H1 (cell line): ENCODE measurements around the gene BCKDHA. TPM values are rescaled to one million over a fixed set of nuclear protein-coding genes. Genes with fewer than 3 reads are reported as not detected.

Experiments used
- CTCF ChIA-PET: fragments of 300-600 bp; sonication (Branson Sonifier 250); formaldehyde crosslinking; loops from one replicate; lab custom pipeline; 2021; ENCODE audit not compliant: partially characterized antibody; lab: Charles Lee
- POLR2A ChIA-PET: fragments of 300-600 bp; sonication (Branson Sonifier 250); formaldehyde crosslinking; loops from one replicate; lab custom pipeline; 2021; ENCODE audit warnings: inconsistent platforms; ENCODE audit not compliant: partially characterized antibody; lab: Charles Lee
- DNase-seq, 2 experiments: peaks; one replicate each; pipeline versions ENCODE4 v3.0.0 to v3.0.0-alpha.2; 2010 to 2022; ENCODE audit warnings: low spot score in 2 of 2, low read depth in 1 of 2, mixed read lengths in 1 of 2
- FAIRE-seq: peaks from 2 replicates; lab custom pipeline; 2011; peaks lifted over from hg19 to GRCh38; lab: Jason Lieb, UNC
- H2AFZ ChIP-seq: 2 replicates; pipeline ENCODE4 v1.8.1; 2012; ENCODE audit warnings: low read length, inconsistent platforms
- H2AK5ac ChIP-seq: 2 replicates; pipeline ENCODE4 v1.6.1; 2013; ENCODE audit warnings: low read depth, low read length
- H2BK120ac ChIP-seq: replicated peaks from 2 replicates; pipeline ENCODE3; 2013; ENCODE audit warnings: low read depth, low read length, inconsistent platforms
- H2BK12ac ChIP-seq: 2 replicates; pipeline ENCODE4 v1.6.1; 2013; ENCODE audit warnings: low read depth, low read length
- H2BK15ac ChIP-seq: 2 replicates; pipeline ENCODE4 v1.6.1; 2013; ENCODE audit warnings: low read length
- H2BK20ac ChIP-seq: 2 replicates; pipeline ENCODE4 v1.6.1; 2013; ENCODE audit warnings: low read length
- H2BK5ac ChIP-seq: 2 replicates; pipeline ENCODE4 v1.6.1; 2013; ENCODE audit warnings: low read depth, low read length
- H3K14ac ChIP-seq: 2 replicates; pipeline ENCODE4 v1.6.1; 2013; ENCODE audit warnings: inconsistent platforms; ENCODE audit not compliant: insufficient read length
- H3K18ac ChIP-seq: 2 replicates; pipeline ENCODE4 v1.6.1; 2013; ENCODE audit warnings: low read length; ENCODE audit errors: extremely low read depth
- H3K23ac ChIP-seq: 2 replicates; pipeline ENCODE4 v1.6.1; 2013; ENCODE audit warnings: inconsistent platforms; ENCODE audit not compliant: insufficient read length
- H3K23me2 ChIP-seq: 2 replicates; pipeline ENCODE4 v1.6.1; 2013; ENCODE audit warnings: low read depth, low read length
- H3K27ac ChIP-seq: 2 replicates; pipeline ENCODE4 v1.6.1; 2011; ENCODE audit warnings: low read depth, low read length, inconsistent platforms
- H3K27me3 ChIP-seq, 4 experiments: replicated peaks in 1 of 4; 1 replicate in 1 of 4; 2 replicates in 3 of 4; pipeline versions ENCODE4 v1.6.1 to v1.8.1; 2011 to 2013; ENCODE audit warnings: low read length in 3 of 4, mild to moderate bottlenecking in 3 of 4, inconsistent platforms in 2 of 4, mixed read lengths in 2 of 4, moderate library complexity in 1 of 4; ENCODE audit not compliant: control insufficient read depth in 3 of 4, insufficient read depth in 3 of 4; ENCODE audit errors: extremely low read depth in 1 of 4
- H3K36me3 ChIP-seq, 4 experiments: 2 replicates each; pipeline versions ENCODE4 v1.6.1 to v1.8.1; 2011 to 2013; ENCODE audit warnings: mild to moderate bottlenecking in 4 of 4, low read length in 3 of 4, moderate library complexity in 2 of 4, control low read depth in 1 of 4, inconsistent platforms in 1 of 4; ENCODE audit not compliant: insufficient read depth in 4 of 4, control insufficient read depth in 2 of 4
- H3K4ac ChIP-seq: replicated peaks from 2 replicates; pipeline ENCODE3; 2013; ENCODE audit warnings: low read length, low read depth, mixed read lengths, inconsistent platforms; ENCODE audit not compliant: insufficient read length
- H3K4me1 ChIP-seq, 4 experiments: replicated peaks in 1 of 4; 1 replicate in 1 of 4; 2 replicates in 3 of 4; pipeline versions ENCODE4 v1.6.1 to v1.8.1; 2011 to 2013; ENCODE audit warnings: low read length in 3 of 4, inconsistent platforms in 2 of 4, mixed read lengths in 1 of 4; ENCODE audit not compliant: insufficient read depth in 4 of 4, control insufficient read depth in 3 of 4
- H3K4me2 ChIP-seq, 2 experiments: 2 replicates each; pipeline versions ENCODE4 v1.6.1 to v1.8.1; 2011 to 2013; ENCODE audit warnings: low read depth in 2 of 2, low read length in 2 of 2, control low read depth in 1 of 2, inconsistent platforms in 1 of 2, mild to moderate bottlenecking in 1 of 2; ENCODE audit not compliant: insufficient read depth in 1 of 2
- H3K4me3 ChIP-seq, 4 experiments: fragments of 200-600, 300-600 bp in 1 of 4; sonication (generic), shearing (Covaris generic), sonication (Bioruptor Twin) in 1 of 4; 2 replicates each; pipeline versions ENCODE4 v1.5.1 to v1.8.1; 2011 to 2016; ENCODE audit warnings: low read length in 4 of 4, low read depth in 3 of 4, control low read depth in 2 of 4, inconsistent platforms in 2 of 4, mild to moderate bottlenecking in 2 of 4, mixed read lengths in 1 of 4, moderate library complexity in 1 of 4; ENCODE audit not compliant: insufficient read depth in 2 of 4; ENCODE audit errors: extremely low read depth in 1 of 4
- H3K56ac ChIP-seq: replicated peaks from 2 replicates; pipeline ENCODE3; 2013; ENCODE audit warnings: low read depth, mild to moderate bottlenecking, mixed read lengths, low read length, inconsistent platforms; ENCODE audit not compliant: insufficient read length
- H3K79me1 ChIP-seq: 2 replicates; pipeline ENCODE4 v1.6.1; 2013; ENCODE audit warnings: low read depth, low read length, control low read depth
- H3K79me2 ChIP-seq, 2 experiments: 2 replicates each; pipeline versions ENCODE4 v1.6.1 to v1.8.1; 2012 to 2013; ENCODE audit warnings: low read length in 2 of 2, mild to moderate bottlenecking in 2 of 2, inconsistent platforms in 1 of 2; ENCODE audit not compliant: insufficient read depth in 2 of 2, control insufficient read depth in 1 of 2
- H3K9ac ChIP-seq, 4 experiments: replicated peaks in 1 of 4; 1 replicate in 1 of 4; 2 replicates in 3 of 4; pipeline versions ENCODE4 v1.6.1 to v1.8.1; 2011 to 2013; ENCODE audit warnings: low read depth in 3 of 4, low read length in 3 of 4, control low read depth in 2 of 4, mild to moderate bottlenecking in 2 of 4, moderate library complexity in 2 of 4, inconsistent platforms in 1 of 4; ENCODE audit errors: extremely low read depth in 1 of 4
- H3K9me3 ChIP-seq, 2 experiments: 2 replicates each; pipeline versions ENCODE4 v1.6.1 to v1.8.1; 2012 to 2013; ENCODE audit warnings: mild to moderate bottlenecking in 2 of 2, moderate library complexity in 2 of 2, control low read depth in 1 of 2, inconsistent platforms in 1 of 2, low read depth in 1 of 2, low read length in 1 of 2, mixed read lengths in 1 of 2; ENCODE audit not compliant: insufficient read depth in 2 of 2
- H4K20me1 ChIP-seq, 2 experiments: replicated peaks in 1 of 2; 2 replicates each; pipeline versions ENCODE3 to v1.8.1; 2011 to 2013; ENCODE audit warnings: inconsistent platforms in 2 of 2, low read length in 2 of 2, mild to moderate bottlenecking in 1 of 2; ENCODE audit not compliant: insufficient read depth in 2 of 2, control insufficient read depth in 1 of 2
- H4K5ac ChIP-seq: 2 replicates; pipeline ENCODE4 v1.6.1; 2013; ENCODE audit warnings: low read length, low read depth, mixed read lengths, inconsistent platforms; ENCODE audit not compliant: insufficient read length
- H4K8ac ChIP-seq: 2 replicates; pipeline ENCODE4 v1.8.0; 2013; ENCODE audit warnings: mild to moderate bottlenecking, moderate library complexity, low read length, inconsistent platforms; ENCODE audit not compliant: insufficient read depth; ENCODE audit errors: extremely low read depth
- H4K91ac ChIP-seq: replicated peaks from 2 replicates; pipeline ENCODE3; 2013; ENCODE audit warnings: low read length, mixed read lengths, inconsistent platforms; ENCODE audit not compliant: insufficient read length
- EGR1 ChIP-seq: IDR thresholded peaks from 2 replicates; pipeline ENCODE4 v1.6.1; 2011; ENCODE audit warnings: low read depth, low read length, borderline replicate concordance
- EP300 ChIP-seq, 2 experiments: IDR thresholded peaks; 1 replicate in 1 of 2; 2 replicates in 1 of 2; pipeline ENCODE4 v1.6.1; 2011 to 2012; ENCODE audit warnings: low read depth in 2 of 2, low read length in 2 of 2, mild to moderate bottlenecking in 2 of 2, borderline replicate concordance in 1 of 2, inconsistent platforms in 1 of 2, moderate library complexity in 1 of 2
- JUN ChIP-seq: IDR thresholded peaks from 2 replicates; pipeline ENCODE4 v1.6.1; 2011; ENCODE audit warnings: low read depth, mild to moderate bottlenecking, improper control_type of control experiment, low read length
- JUND ChIP-seq: IDR thresholded peaks from 2 replicates; pipeline ENCODE4 v1.6.1; 2011; ENCODE audit warnings: mild to moderate bottlenecking, improper control_type of control experiment, low read length
- KDM4A ChIP-seq: IDR thresholded peaks from one replicate; pipeline ENCODE4 v1.7.1; 2012; ENCODE audit warnings: low read depth, mild to moderate bottlenecking, moderate library complexity, low read length, inconsistent platforms; ENCODE audit not compliant: severe bottlenecking
- POLR2AphosphoS5 ChIP-seq: IDR thresholded peaks from 2 replicates; pipeline ENCODE4 v1.6.1; 2011; ENCODE audit warnings: low read depth, low read length
- POU5F1 ChIP-seq: IDR thresholded peaks from 2 replicates; pipeline ENCODE4 v1.6.1; 2011; ENCODE audit warnings: low read depth, mild to moderate bottlenecking, low read length, moderate library complexity
- RAD21 ChIP-seq, 2 experiments: IDR thresholded peaks in 1 of 2; conservative IDR thresholded peaks in 1 of 2; 2 replicates each; pipeline ENCODE4 v1.6.1; 2011; ENCODE audit warnings: low read depth in 2 of 2, low read length in 2 of 2, improper control_type of control experiment in 1 of 2, inconsistent platforms in 1 of 2, mild to moderate bottlenecking in 1 of 2, moderate library complexity in 1 of 2
- SP2 ChIP-seq: IDR thresholded peaks from 2 replicates; pipeline ENCODE4 v1.6.1; 2012; ENCODE audit warnings: mild to moderate bottlenecking, low read length, inconsistent platforms
- TEAD4 ChIP-seq: IDR thresholded peaks from 2 replicates; pipeline ENCODE4 v1.6.1; 2012; ENCODE audit warnings: low read depth, low read length, inconsistent platforms, mixed read lengths
- WGBS, 2 experiments: shearing (Covaris generic) in 1 of 2; methylation state at CpG; one replicate each; pipeline versions ENCODE4 v1.1.6 to v1.1.7; 2013 to 2015; ENCODE audit warnings: low lambda C conversion rate in 2 of 2, mixed read lengths in 2 of 2, inconsistent platforms in 1 of 2, low coverage in 1 of 2, missing lambda C conversion rate in 1 of 2; ENCODE audit not compliant: insufficient replicate concordance in 2 of 2, insufficient coverage in 1 of 2, insufficient read length in 1 of 2; ENCODE audit errors: extremely low coverage in 1 of 2, missing lambda C conversion rate in 1 of 2; 5-methylcytosine and 5-hydroxymethylcytosine counted together
- polyA plus RNA-seq, 7 experiments: library from polyadenylated mRNA; depleted of rRNA in 3 of 7; stranded (reverse) in 5 of 7; unstranded in 2 of 7; fragments of >200 nt in 5 of 7; fragments of 200-250 nt in 2 of 7; gene quantifications; 1 replicate in 5 of 7; 2 replicates in 1 of 7; 4 replicates in 1 of 7; pipeline versions ENCODE4 v1.2.1 to v1.2.3, GENCODE V29; 2011 to 2013; ENCODE audit warnings: missing spikeins in 2 of 7, mixed read lengths in 2 of 7
- total RNA-seq: library from RNA; stranded (reverse); fragmentation: NEBNext Ultra II Directional; extraction: Animal tissue kit (Norgen Biotek cat#: 25700); gene quantifications from 2 replicates; pipeline ENCODE4 v1.2.1, GENCODE V29; 2021

The BCKDHA gene
- total and polyA plus RNA-seq, 2 of the 8 experiments (the other 6 are each of a cell fraction or from before 2014, with no cell fraction given): 14.2 to 69.6 TPM

DNA sequence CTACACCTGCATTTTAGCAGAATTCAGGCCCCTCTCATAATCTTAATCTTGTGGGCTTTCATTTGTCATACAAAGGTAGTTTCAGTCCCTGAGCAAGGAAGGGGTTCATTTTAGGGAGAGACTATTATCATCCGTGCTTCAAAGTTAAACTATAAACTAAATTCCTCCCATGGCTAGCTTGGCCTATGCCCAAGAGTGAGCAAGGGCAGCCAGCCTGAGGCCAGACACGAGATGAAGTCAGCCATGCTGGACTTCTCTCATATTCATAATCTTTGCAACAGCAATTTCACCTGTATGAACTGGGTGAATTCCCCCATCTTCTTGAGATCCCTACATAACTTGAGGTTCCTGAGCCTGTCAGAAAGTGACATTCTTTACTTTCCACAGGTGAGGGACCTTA, 58.3 kb downstream of the BCKDHA start:
- no peak overlapping the region for H2BK12ac ChIP-seq
- CTCF ChIA-PET: interaction anchor here (0.9 to 2.3 kb wide), 3 partner anchors 107 to 330 kb away, joined by 3 to 10 read pairs (median 5); no protein-coding TSS in a partner anchor
- FAIRE-seq: no peak
- TF ChIP-seq EP300 (IDR thresholded peaks at IDR 0.05; ENCODE audit: borderline replicate concordance in 1 of 2, low read depth in 2 of 2, low read length in 2 of 2) (no peak), JUN (no peak), POU5F1 (no peak), KDM4A (no peak), SP2 (no peak), RAD21 (IDR thresholded peaks at IDR 0.05 in 1 of 2, conservative IDR thresholded peaks at IDR 0.05 in 1 of 2; ENCODE audit: low read depth in 2 of 2, low read length in 2 of 2) (no peak), POLR2AphosphoS5 (no peak), EGR1 (no peak), TEAD4 (no peak), JUND (no peak)

More for the DNA sequence above, 58.3 kb downstream of the BCKDHA start:
- Histone ChIP-seq H4K8ac (no peak overlapping the region), H3K56ac (no peak overlapping the region), H2BK15ac (no peak overlapping the region), H3K36me3 (no peaks in the 10 kb centered on the region), H2AFZ (no peak overlapping the region), H4K20me1 (no peaks in the 10 kb centered on the region), H3K4ac (no peak overlapping the region), H3K79me2 (no peaks in the 10 kb centered on the region), H2BK120ac (no peak overlapping the region), H3K27ac (no peak overlapping the region), H3K79me1 (no peaks in the 10 kb centered on the region), H3K9ac (no peak overlapping the region), H3K4me1 (no peaks in the 10 kb centered on the region), H3K23ac (no peak overlapping the region), H3K23me2 (no peaks in the 10 kb centered on the region), H2AK5ac (no peak overlapping the region), H3K14ac (no peak overlapping the region), H3K4me3 (no peak overlapping the region), H3K9me3 (peaks cover 8 to 17% of the 10 kb centered on the region in 2 experiments; a peak in 3 of 4 replicates), H4K5ac (no peak overlapping the region), H2BK20ac (no peak overlapping the region), H2BK5ac (no peak overlapping the region), H3K18ac (no peak overlapping the region), H3K4me2 (no peak overlapping the region), H3K27me3 (no peaks in the 10 kb centered on the region), H4K91ac (no peak overlapping the region)
- POLR2A ChIA-PET: no interaction called here
- no peak for DNase-seq
- 54% methylated on average over 2 of the region's 2 CpGs; no CpG with 5 or more reads in 1 of the 2 experiments for WGBS, 2 experiments
